Fibroblast of the aortic adventitia (primary cell): ENCODE data around the gene GCM1. TPM values are rescaled to one million over a fixed set of nuclear protein-coding genes. Genes with fewer than 3 reads are reported as not detected.
A peak's percentile ranks its signal among the peaks of the same experiment; 100 is the strongest.

ENCODE experiments used
- DNase-seq: peaks from one replicate; pipeline ENCODE4 v3.0.0-alpha.2; 2010; ENCODE audit warnings: low read depth
- H3K4me3 ChIP-seq: 2 replicates; pipeline ENCODE4 v1.5.1; 2011; ENCODE audit warnings: low read depth, mild to moderate bottlenecking, control low read depth, low read length, moderate library complexity
- total RNA-seq: library from RNA; depleted of rRNA; stranded (reverse); fragments of >200 nt; gene quantifications from 2 replicates; pipeline ENCODE4 v1.2.3, GENCODE V29; 2012; ENCODE audit warnings: low replicate concordance
- TF ChIP-seq, protein P1 (sequence below): IDR thresholded peaks from 2 replicates; pipeline ENCODE4 v1.5.1; 2011; ENCODE audit warnings: mild to moderate bottlenecking, low read length, control low read depth, inconsistent platforms; ENCODE audit not compliant: insufficient read depth

The GCM1 gene
- total RNA-seq, 1 donor, result under 0.01 TPM

DNA sequence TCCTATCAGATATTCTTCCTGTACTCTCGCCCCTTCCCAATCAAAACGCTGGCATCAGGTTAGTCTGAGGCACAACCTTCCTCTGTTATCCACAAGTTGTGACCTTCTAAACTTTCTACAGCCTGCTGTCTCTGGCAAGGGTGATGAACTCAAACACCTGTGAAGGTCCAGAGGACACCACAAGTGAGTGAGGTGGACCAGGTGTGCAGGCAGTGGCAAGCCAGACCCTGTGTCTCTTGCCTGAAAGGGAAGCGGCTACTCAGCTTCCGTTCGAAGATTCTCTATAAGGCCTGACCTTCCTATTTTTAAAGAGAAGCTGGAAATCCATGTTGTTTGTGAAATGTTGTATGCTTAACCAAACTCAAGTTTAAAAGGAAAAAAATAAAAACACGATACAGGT, 36.8 kb downstream of the GCM1 start:
- TF ChIP-seq, protein P1, sequence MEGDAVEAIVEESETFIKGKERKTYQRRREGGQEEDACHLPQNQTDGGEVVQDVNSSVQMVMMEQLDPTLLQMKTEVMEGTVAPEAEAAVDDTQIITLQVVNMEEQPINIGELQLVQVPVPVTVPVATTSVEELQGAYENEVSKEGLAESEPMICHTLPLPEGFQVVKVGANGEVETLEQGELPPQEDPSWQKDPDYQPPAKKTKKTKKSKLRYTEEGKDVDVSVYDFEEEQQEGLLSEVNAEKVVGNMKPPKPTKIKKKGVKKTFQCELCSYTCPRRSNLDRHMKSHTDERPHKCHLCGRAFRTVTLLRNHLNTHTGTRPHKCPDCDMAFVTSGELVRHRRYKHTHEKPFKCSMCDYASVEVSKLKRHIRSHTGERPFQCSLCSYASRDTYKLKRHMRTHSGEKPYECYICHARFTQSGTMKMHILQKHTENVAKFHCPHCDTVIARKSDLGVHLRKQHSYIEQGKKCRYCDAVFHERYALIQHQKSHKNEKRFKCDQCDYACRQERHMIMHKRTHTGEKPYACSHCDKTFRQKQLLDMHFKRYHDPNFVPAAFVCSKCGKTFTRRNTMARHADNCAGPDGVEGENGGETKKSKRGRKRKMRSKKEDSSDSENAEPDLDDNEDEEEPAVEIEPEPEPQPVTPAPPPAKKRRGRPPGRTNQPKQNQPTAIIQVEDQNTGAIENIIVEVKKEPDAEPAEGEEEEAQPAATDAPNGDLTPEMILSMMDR, result no peak
- no peak for DNase-seq
- H3K4me3 ChIP-seq, result no peak overlapping the region

DNA sequence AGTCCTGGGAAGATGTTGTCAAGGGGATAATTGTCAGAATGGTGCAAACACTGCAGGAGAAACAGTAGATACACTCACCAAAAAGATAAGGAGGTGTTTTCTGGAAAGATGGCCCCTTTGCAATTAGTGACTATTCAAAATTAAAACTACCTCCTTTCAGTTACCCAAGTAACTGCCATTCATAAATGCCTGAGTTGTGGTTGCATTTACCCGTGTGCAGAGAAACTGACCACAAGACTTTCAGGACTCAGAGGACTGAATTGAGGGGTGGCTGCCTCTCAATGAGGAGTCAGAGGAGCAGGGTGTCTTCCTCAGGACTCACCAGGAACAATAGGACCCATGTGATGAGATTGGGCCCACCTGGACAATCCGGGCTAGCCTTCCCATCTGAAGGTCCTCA, 39.0 kb downstream of the GCM1 start:
- no peak for DNase-seq
- no peak overlapping the region for H3K4me3 ChIP-seq
- TF ChIP-seq, protein P1, result no peak

DNA sequence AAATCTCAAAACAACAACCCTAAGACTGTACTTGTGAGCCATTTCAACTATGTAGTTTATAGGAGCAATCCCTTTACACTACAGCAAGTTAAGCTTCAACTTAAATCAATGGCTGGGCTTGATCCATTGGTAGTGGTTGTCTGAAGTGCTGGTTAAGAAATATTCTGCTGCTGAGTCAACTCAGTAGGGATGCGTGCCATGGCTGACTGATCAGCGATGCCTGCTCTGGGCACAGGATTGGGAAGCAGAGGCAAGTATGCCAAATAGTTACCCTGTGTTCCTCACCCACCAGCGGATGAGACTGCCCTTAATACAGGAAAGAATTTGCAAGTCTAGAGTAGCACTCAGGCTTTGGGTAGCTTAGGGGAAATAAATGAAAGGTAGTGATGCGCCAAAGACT, 41.5 kb downstream of the GCM1 start:
- peak; percentile 49 for DNase-seq
- H3K4me3 ChIP-seq, result no peak overlapping the region
- TF ChIP-seq, protein P1, result no peak

DNA sequence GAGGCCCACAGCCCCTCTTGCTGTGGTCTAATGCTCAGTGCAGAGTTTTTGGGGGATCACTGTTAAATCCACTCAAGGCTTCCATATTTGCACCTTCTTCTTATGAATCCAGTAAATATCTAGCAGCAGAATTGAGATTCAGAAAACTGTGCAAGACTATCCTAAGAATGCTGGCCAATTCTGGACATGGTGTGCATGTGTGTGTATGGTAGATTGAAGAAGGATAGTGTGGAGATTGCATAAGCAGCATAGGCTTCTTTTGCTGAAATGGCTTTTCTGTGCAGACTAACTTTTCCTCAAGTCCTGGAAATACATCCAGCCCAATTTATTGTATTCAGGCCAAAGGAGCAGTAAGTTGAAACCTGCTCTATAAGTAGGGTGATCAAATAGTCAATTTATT, 43.7 kb downstream of the GCM1 start:
- TF ChIP-seq, protein P1, result no peak
- no peak overlapping the region for H3K4me3 ChIP-seq
- no peak for DNase-seq

DNA sequence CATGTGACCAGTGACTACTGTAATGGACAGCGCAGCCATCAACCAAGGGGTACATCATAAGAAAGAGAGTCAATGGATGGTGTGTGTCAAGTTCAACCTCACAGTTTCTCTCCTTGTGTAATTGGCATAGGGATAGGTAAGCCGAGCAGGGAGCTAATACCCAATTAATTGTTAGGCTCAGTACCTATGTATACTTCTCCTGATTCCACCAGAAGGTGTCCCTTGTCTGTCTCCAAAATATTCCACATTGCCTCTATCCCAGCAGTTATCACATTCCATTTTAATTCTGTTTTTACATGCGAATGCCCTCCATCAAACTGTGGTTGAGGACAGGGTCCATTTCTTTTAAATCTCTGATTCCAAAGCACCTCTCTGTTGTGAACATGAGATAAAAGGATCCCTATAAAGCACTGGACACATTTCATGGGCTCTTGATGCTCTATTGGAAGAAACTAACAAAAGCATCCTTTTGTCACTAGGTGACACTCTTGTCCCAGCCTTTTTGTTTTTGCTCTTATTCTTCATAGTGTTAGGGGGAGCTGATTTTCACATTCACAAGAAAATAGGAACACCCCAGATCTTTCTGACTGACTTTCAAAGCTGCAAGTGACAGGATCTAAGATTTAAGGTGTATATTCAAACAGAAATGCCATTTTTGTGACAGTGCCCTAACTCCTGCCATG, 44.5 kb downstream of the GCM1 start:
- H3K4me3 ChIP-seq, result no peak overlapping the region
- TF ChIP-seq, protein P1, result no peak
- peak; percentile 8 for DNase-seq

DNA sequence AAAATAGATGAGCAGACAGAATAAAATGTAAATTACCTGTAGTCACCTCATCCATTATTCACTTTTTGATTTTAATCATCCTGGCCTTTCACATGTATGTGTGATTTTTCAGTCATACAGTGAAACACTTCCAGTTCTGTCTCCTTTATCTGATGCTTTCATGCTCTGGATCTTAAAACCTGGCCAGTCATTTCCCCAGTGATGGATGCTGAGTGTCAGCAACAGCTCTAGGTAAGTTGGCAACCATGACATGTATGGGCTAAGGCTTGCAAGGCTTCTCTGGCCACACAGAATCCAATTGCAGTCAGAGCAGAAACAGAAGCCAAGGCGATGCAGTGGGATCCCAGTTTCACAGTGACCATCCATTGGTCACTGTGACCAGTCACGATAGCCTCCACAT, 47.6 kb downstream of the GCM1 start:
- no peak overlapping the region for H3K4me3 ChIP-seq
- DNase-seq, result no peak
- TF ChIP-seq, protein P1, result no peak

DNA sequence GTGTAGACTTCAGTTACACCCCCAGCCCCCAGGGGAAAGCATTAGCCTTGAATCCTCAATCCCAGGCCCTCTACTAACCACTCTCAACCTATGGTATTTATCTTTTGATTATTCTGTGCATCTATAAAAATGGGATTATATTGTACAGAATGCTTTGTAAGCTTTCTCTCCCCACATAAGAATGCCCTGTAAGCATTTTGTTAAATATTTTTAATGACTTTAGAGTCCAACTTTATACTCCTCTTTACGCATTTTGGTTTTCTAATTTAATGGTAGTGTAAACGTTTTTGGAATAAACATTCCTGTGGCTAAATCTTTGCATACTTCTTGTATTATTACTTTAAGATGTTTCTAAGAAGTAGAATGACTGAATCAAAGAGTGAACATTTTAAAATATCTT, 48.1 kb downstream of the GCM1 start:
- TF ChIP-seq, protein P1, result no peak
- no peak overlapping the region for H3K4me3 ChIP-seq
- no peak for DNase-seq
